Right lobe of liver (tissue), 6 donors: ENCODE data around the gene PLEKHM1. TPM values are rescaled to one million over a fixed set of nuclear protein-coding genes. Genes with fewer than 3 reads are reported as not detected.
"Not testable (repeated sequence)": the region's sequence is repeated elsewhere in the genome, so short reads cannot be mapped to it uniquely, and the experiment has no call there.

Experiments
- ATAC-seq, 4 donors: fragments of 200-7000 bp; cut with Tn5 transposase; one replicate each; pipeline ENCODE4 v1.9.1; 2020; ENCODE audit warnings: mild to moderate bottlenecking in 4 of 4, moderate library complexity in 4 of 4
- DNase-seq, 3 donors: peaks; one replicate each; pipeline ENCODE4 v3.0.0-alpha.2; 2020
- H3K27ac ChIP-seq, 3 donors: fragments of 200-600 bp; one replicate each; pipeline ENCODE4 v1.8.0; 2022
- H3K27me3 ChIP-seq, 2 donors: fragments of 200-600 bp; one replicate each; pipeline ENCODE4 v1.8.0; 2022
- H3K36me3 ChIP-seq, 4 donors: fragments of 200-600 bp; sonication (generic) in 1 of 4; one replicate each; pipeline versions ENCODE4 v1.5.1 to v1.8.0; 2017 to 2022; ENCODE audit warnings: control low read depth in 1 of 4
- H3K4me1 ChIP-seq, 4 donors: fragments of 200-600 bp; sonication (generic) in 1 of 4; one replicate each; pipeline versions ENCODE4 v1.5.1 to v1.8.0; 2017 to 2022; ENCODE audit warnings: control low read depth in 1 of 4
- H3K4me3 ChIP-seq, 3 donors: fragments of 200-600 bp; one replicate each; pipeline ENCODE4 v1.8.0; 2022
- H3K9me3 ChIP-seq, 4 donors: fragments of 200-600 bp; sonication (generic) in 1 of 4; one replicate each; pipeline versions ENCODE4 v1.5.1 to v1.8.0; 2017 to 2022; ENCODE audit warnings: control low read depth in 1 of 4
- CTCF ChIP-seq, 4 donors: fragments of 200-600 bp in 3 of 4; fragments of 450-650 bp in 1 of 4; IDR thresholded peaks; one replicate each; pipeline versions ENCODE4 v1.5.1 to v1.8.0; 2016 to 2022; ENCODE audit warnings: antibody characterized with exemption in 4 of 4, mild to moderate bottlenecking in 2 of 4
- POLR2A ChIP-seq: fragments of 450-650 bp; IDR thresholded peaks from one replicate; pipeline ENCODE4 v1.6.1; 2017; ENCODE audit warnings: antibody characterized with exemption, mild to moderate bottlenecking
- WGBS: methylation state at CpG from one replicate; pipeline ENCODE4 v1.1.6; 2018; ENCODE audit warnings: low coverage, low lambda C conversion rate; ENCODE audit not compliant: insufficient coverage; ENCODE audit errors: missing lambda C conversion rate; 5-methylcytosine and 5-hydroxymethylcytosine counted together
- intact Hi-C, 2 donors: fragments of 100-400 bp; cut with DNase I; formaldehyde crosslinking; loops; one replicate each; pipeline versions ENCODE4 v1.11.2 to v1.14.1; 2022
- total RNA-seq, 6 experiments: library from RNA; depleted of rRNA in 2 of 6; stranded (reverse); fragments of >200 nt in 2 of 6; fragmentation: NEBNext Ultra II Directional in 3 of 6; extraction: Animal tissue kit (Norgen Biotek cat#: 25700) in 3 of 6; gene quantifications; one replicate each; pipeline versions ENCODE4 v1.1.0 to v1.2.4, GENCODE V29; 2016 to 2023
- donor health status: DM: no; HTN: yes; CAD: no.
- donor health status: DM: no; HTN: no; CAD: no.
- donor health status: DM: no; HTN: no; CAD: no.
- donor health status: DM: no; HTN: yes; CAD: no.
- donor health status: DM: no; HTN: yes; CAD: no.

Gene PLEKHM1
- total RNA-seq, 6 experiments from 2014 or later, result 11.9 to 27.5 (median 23.1) TPM

- H3K27me3 ChIP-seq, H3K9me3 ChIP-seq, DNase-seq, H3K4me3 ChIP-seq, H3K36me3 ChIP-seq, intact Hi-C loops, H3K27ac ChIP-seq, H3K4me1 ChIP-seq: not testable (repeated sequence)
- ATAC-seq, result peak; percentile 59 to 97 (median 72)
- 60% methylated on average over 2 of the region's 8 CpGs for WGBS
Measured at GRCh38 chr17:45461524-45462327, 28.8 kb downstream of the PLEKHM1 start.

GRCh38 chr17:45460422-45460821, 30.1 kb downstream of the PLEKHM1 start:
- H3K4me1 ChIP-seq, H3K4me3 ChIP-seq, H3K27ac ChIP-seq, intact Hi-C loops, DNase-seq, H3K36me3 ChIP-seq, H3K9me3 ChIP-seq, ATAC-seq, H3K27me3 ChIP-seq: not testable (repeated sequence)
- WGBS, result 100% methylated on average over 3 of the region's 5 CpGs

GRCh38 chr17:45454341-45454740, 36.2 kb downstream of the PLEKHM1 start:
- 100% methylated on average over 3 of the region's 8 CpGs for WGBS

GRCh38 chr17:45453731-45454130, 36.8 kb downstream of the PLEKHM1 start:
- H3K27me3 ChIP-seq, intact Hi-C loops, DNase-seq, H3K4me3 ChIP-seq, H3K36me3 ChIP-seq, H3K9me3 ChIP-seq, H3K4me1 ChIP-seq, H3K27ac ChIP-seq: not testable (repeated sequence)
- WGBS, result 90% methylated on average over 2 of the region's 17 CpGs
- peak in 1 of 4 donors; percentile 9 for ATAC-seq

More at GRCh38 chr17:45454341-45454740, 36.2 kb downstream of the PLEKHM1 start:
- ATAC-seq, H3K4me1 ChIP-seq, intact Hi-C loops, H3K27me3 ChIP-seq, H3K36me3 ChIP-seq, H3K9me3 ChIP-seq, DNase-seq, H3K4me3 ChIP-seq, H3K27ac ChIP-seq: not testable (repeated sequence)

GRCh38 chr17:45453225-45453534, 37.3 kb downstream of the PLEKHM1 start:
- H3K27ac ChIP-seq, DNase-seq, intact Hi-C loops, ATAC-seq, H3K4me1 ChIP-seq, H3K27me3 ChIP-seq, H3K36me3 ChIP-seq, H3K9me3 ChIP-seq, H3K4me3 ChIP-seq: not testable (repeated sequence)
- WGBS, result 100% methylated on average over 1 of the region's 7 CpGs

GRCh38 chr17:45452329-45453224, 37.9 kb downstream of the PLEKHM1 start:
- H3K9me3 ChIP-seq, intact Hi-C loops, H3K27me3 ChIP-seq, H3K36me3 ChIP-seq, DNase-seq, H3K4me1 ChIP-seq, H3K27ac ChIP-seq, ATAC-seq, H3K4me3 ChIP-seq: not testable (repeated sequence)
- WGBS, result 70% methylated on average over 5 of the region's 9 CpGs

- DNase-seq, H3K36me3 ChIP-seq, intact Hi-C loops, H3K9me3 ChIP-seq, H3K27ac ChIP-seq, ATAC-seq, H3K27me3 ChIP-seq, H3K4me3 ChIP-seq: not testable (repeated sequence)
- peaks cover 0 to 18% (median 3%) of the 10 kb centered on the region in 4 donors for H3K4me1 ChIP-seq
- WGBS, result no CpG with 5 or more reads among the region's 10 CpGs
Measured at GRCh38 chr17:45451660-45452059, 38.9 kb downstream of the PLEKHM1 start.

GRCh38 chr17:45451131-45451530, 39.4 kb downstream of the PLEKHM1 start:
- Histone ChIP-seq H3K27ac (no peak overlapping the region), H3K4me1 (peaks cover 0 to 23% (median 3%) of the 10 kb centered on the region in 4 donors), H3K9me3 (no peaks in the 10 kb centered on the region), H3K36me3 (peaks cover 0 to 5% (median 0%) of the 10 kb centered on the region in 4 donors), H3K27me3 (no peaks in the 10 kb centered on the region), H3K4me3 (no peak overlapping the region)
- no peak for ATAC-seq
- intact Hi-C loops, result no loop called here
- TF ChIP-seq CTCF (IDR thresholded peaks at IDR 0.05), result no peak
- TF ChIP-seq POLR2A, result no peak
- no peak for DNase-seq
- WGBS, result 100% methylated on average over 2 of the region's 8 CpGs

GRCh38 chr17:45449708-45450329, 40.7 kb downstream of the PLEKHM1 start:
- ATAC-seq, H3K36me3 ChIP-seq, H3K27ac ChIP-seq, H3K4me3 ChIP-seq, DNase-seq, intact Hi-C loops, H3K9me3 ChIP-seq, H3K27me3 ChIP-seq: not testable (repeated sequence)
- H3K4me1 ChIP-seq, result peaks cover 0 to 27% (median 3%) of the 10 kb centered on the region in 4 donors
- 100% methylated on average over 1 of the region's 1 CpG for WGBS

GRCh38 chr17:45449260-45449659, 41.3 kb downstream of the PLEKHM1 start:
- H3K27ac ChIP-seq, H3K4me3 ChIP-seq, DNase-seq, H3K36me3 ChIP-seq, H3K27me3 ChIP-seq, intact Hi-C loops, H3K9me3 ChIP-seq, ATAC-seq: not testable (repeated sequence)
- peaks cover 0 to 27% (median 3%) of the 10 kb centered on the region in 4 donors for H3K4me1 ChIP-seq
- WGBS, result no CpG with 5 or more reads among the region's 1 CpG
